H1 (cell line): Measurements from ENCODE around the gene TAF1D.

ENCODE experiments used
- GABPA ChIP-seq: IDR thresholded peaks from 2 replicates; pipeline ENCODE4 v1.6.1; 2011; ENCODE audit warnings: mild to moderate bottlenecking, low read length, moderate library complexity, borderline replicate concordance; ENCODE audit not compliant: insufficient read depth
- KDM1A ChIP-seq: fragments of 200-600, 300-600 bp; sonication (generic); IDR thresholded peaks from 2 replicates; pipeline ENCODE4 v1.7.1; 2016; ENCODE audit warnings: mild to moderate bottlenecking, low read length, borderline replicate concordance
- MAFK ChIP-seq: IDR thresholded peaks from 2 replicates; pipeline ENCODE4 v1.6.1; 2012; ENCODE audit warnings: low read depth, mild to moderate bottlenecking, improper control_type of control experiment, low read length
- TF ChIP-seq, protein P1 (sequence below): IDR thresholded peaks from 2 replicates; pipeline ENCODE4 v1.6.1; 2011; ENCODE audit warnings: low read depth, mild to moderate bottlenecking, low read length; ENCODE audit not compliant: insufficient read depth
- TF ChIP-seq, protein P2 (sequence below), 3 experiments: IDR thresholded peaks; 1 replicate in 2 of 3; 2 replicates in 1 of 3; pipeline versions ENCODE4 v1.5.1 to v1.6.1; 2011; ENCODE audit warnings: low read length in 3 of 3, mild to moderate bottlenecking in 3 of 3, inconsistent platforms in 2 of 3, low read depth in 1 of 3, moderate library complexity in 1 of 3; ENCODE audit not compliant: insufficient read depth in 1 of 3; ENCODE audit errors: control extremely low read depth in 1 of 3
- TF ChIP-seq, protein P3 (sequence below): fragments of 300-600 bp; sonication (generic); IDR thresholded peaks from 2 replicates; pipeline ENCODE4 v1.7.1; 2012; ENCODE audit warnings: low read length, moderate library complexity, mild to moderate bottlenecking, inconsistent platforms; ENCODE audit not compliant: insufficient replicate concordance

DNA sequence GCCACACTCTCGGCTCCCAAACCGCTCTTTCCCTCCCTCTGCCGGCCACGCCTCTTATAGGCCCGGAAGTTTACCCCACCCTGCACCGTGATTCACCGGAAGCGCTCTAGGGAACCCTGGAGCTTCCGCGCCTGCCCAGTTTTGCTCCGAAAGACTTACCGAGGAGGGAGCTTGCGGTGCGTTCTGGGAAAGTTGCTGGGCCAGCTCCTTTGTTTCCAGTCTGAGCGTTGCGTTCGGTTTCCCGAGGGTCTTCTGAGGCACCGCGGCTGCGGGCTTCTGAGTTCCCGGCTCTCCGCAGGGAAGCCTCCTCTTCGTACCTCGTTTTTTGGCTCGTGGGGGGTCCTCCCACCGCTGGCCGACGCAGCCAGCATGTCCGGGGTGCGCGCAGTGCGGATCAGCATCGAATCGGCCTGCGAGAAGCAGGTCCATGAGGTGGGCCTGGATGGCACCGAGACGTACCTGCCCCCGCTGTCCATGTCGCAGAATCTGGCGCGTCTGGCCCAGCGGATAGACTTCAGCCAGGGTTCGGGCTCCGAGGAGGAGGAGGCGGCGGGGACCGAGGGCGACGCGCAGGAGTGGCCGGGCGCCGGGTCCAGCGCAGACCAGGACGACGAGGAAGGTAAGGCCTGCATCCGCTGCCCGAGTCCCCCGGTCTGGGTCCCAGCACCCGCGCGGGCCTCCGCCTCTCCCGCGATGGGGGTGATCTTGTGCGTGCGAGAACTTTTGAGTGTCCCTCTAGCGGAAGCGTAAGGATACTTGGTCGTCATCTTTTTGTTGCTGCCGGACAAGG is 43.0 kb upstream of the TAF1D start, which contains the start of gene MED17:
- no peak for TF ChIP-seq MAFK
- TF ChIP-seq, protein P1, sequence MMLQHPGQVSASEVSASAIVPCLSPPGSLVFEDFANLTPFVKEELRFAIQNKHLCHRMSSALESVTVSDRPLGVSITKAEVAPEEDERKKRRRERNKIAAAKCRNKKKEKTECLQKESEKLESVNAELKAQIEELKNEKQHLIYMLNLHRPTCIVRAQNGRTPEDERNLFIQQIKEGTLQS = no peak
- TF ChIP-seq, protein P2, sequence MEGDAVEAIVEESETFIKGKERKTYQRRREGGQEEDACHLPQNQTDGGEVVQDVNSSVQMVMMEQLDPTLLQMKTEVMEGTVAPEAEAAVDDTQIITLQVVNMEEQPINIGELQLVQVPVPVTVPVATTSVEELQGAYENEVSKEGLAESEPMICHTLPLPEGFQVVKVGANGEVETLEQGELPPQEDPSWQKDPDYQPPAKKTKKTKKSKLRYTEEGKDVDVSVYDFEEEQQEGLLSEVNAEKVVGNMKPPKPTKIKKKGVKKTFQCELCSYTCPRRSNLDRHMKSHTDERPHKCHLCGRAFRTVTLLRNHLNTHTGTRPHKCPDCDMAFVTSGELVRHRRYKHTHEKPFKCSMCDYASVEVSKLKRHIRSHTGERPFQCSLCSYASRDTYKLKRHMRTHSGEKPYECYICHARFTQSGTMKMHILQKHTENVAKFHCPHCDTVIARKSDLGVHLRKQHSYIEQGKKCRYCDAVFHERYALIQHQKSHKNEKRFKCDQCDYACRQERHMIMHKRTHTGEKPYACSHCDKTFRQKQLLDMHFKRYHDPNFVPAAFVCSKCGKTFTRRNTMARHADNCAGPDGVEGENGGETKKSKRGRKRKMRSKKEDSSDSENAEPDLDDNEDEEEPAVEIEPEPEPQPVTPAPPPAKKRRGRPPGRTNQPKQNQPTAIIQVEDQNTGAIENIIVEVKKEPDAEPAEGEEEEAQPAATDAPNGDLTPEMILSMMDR (IDR thresholded peaks at IDR 0.05; ENCODE audit: control extremely low read depth in 1 of 3, insufficient read depth in 1 of 3, low read depth in 1 of 3, low read length in 3 of 3) = peak; percentile 7 to 26 (median 21); a peak in 3 of 4 replicates
- TF ChIP-seq GABPA = peak; percentile 89
- TF ChIP-seq, protein P3, sequence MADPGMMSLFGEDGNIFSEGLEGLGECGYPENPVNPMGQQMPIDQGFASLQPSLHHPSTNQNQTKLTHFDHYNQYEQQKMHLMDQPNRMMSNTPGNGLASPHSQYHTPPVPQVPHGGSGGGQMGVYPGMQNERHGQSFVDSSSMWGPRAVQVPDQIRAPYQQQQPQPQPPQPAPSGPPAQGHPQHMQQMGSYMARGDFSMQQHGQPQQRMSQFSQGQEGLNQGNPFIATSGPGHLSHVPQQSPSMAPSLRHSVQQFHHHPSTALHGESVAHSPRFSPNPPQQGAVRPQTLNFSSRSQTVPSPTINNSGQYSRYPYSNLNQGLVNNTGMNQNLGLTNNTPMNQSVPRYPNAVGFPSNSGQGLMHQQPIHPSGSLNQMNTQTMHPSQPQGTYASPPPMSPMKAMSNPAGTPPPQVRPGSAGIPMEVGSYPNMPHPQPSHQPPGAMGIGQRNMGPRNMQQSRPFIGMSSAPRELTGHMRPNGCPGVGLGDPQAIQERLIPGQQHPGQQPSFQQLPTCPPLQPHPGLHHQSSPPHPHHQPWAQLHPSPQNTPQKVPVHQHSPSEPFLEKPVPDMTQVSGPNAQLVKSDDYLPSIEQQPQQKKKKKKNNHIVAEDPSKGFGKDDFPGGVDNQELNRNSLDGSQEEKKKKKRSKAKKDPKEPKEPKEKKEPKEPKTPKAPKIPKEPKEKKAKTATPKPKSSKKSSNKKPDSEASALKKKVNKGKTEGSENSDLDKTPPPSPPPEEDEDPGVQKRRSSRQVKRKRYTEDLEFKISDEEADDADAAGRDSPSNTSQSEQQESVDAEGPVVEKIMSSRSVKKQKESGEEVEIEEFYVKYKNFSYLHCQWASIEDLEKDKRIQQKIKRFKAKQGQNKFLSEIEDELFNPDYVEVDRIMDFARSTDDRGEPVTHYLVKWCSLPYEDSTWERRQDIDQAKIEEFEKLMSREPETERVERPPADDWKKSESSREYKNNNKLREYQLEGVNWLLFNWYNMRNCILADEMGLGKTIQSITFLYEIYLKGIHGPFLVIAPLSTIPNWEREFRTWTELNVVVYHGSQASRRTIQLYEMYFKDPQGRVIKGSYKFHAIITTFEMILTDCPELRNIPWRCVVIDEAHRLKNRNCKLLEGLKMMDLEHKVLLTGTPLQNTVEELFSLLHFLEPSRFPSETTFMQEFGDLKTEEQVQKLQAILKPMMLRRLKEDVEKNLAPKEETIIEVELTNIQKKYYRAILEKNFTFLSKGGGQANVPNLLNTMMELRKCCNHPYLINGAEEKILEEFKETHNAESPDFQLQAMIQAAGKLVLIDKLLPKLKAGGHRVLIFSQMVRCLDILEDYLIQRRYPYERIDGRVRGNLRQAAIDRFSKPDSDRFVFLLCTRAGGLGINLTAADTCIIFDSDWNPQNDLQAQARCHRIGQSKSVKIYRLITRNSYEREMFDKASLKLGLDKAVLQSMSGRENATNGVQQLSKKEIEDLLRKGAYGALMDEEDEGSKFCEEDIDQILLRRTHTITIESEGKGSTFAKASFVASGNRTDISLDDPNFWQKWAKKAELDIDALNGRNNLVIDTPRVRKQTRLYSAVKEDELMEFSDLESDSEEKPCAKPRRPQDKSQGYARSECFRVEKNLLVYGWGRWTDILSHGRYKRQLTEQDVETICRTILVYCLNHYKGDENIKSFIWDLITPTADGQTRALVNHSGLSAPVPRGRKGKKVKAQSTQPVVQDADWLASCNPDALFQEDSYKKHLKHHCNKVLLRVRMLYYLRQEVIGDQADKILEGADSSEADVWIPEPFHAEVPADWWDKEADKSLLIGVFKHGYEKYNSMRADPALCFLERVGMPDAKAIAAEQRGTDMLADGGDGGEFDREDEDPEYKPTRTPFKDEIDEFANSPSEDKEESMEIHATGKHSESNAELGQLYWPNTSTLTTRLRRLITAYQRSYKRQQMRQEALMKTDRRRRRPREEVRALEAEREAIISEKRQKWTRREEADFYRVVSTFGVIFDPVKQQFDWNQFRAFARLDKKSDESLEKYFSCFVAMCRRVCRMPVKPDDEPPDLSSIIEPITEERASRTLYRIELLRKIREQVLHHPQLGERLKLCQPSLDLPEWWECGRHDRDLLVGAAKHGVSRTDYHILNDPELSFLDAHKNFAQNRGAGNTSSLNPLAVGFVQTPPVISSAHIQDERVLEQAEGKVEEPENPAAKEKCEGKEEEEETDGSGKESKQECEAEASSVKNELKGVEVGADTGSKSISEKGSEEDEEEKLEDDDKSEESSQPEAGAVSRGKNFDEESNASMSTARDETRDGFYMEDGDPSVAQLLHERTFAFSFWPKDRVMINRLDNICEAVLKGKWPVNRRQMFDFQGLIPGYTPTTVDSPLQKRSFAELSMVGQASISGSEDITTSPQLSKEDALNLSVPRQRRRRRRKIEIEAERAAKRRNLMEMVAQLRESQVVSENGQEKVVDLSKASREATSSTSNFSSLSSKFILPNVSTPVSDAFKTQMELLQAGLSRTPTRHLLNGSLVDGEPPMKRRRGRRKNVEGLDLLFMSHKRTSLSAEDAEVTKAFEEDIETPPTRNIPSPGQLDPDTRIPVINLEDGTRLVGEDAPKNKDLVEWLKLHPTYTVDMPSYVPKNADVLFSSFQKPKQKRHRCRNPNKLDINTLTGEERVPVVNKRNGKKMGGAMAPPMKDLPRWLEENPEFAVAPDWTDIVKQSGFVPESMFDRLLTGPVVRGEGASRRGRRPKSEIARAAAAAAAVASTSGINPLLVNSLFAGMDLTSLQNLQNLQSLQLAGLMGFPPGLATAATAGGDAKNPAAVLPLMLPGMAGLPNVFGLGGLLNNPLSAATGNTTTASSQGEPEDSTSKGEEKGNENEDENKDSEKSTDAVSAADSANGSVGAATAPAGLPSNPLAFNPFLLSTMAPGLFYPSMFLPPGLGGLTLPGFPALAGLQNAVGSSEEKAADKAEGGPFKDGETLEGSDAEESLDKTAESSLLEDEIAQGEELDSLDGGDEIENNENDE = no peak
- no peak for TF ChIP-seq KDM1A
